ENCODE data around the gene SDK2. TPM values are rescaled to one million over a fixed set of nuclear protein-coding genes. Genes with fewer than 3 reads are reported as not detected.

The SDK2 gene
- total and polyA plus RNA-seq, 2 of the 4 experiments (the other 2 are of a cell fraction): under 0.01 to 0.03 TPM

- no peak overlapping the region for H3K4ac ChIP-seq (ENCODE audit: low read depth, low read length)
- no peaks in the 10 kb centered on the region for H3K36me3 ChIP-seq (ENCODE audit: control insufficient read depth, insufficient read depth, low read length)
- H3K4me3 ChIP-seq (ENCODE audit: insufficient read depth, low read depth, low read length): no peak overlapping the region
- H3K79me1 ChIP-seq (ENCODE audit: low read depth in 1 of 2, low read length in 2 of 2): no peaks in the 10 kb centered on the region
- no peak overlapping the region for H2AK5ac ChIP-seq (ENCODE audit: low read depth, low read length)
- H3K14ac ChIP-seq (replicated peaks; ENCODE audit: low read depth, low read length): no peak overlapping the region
- no peaks in the 10 kb centered on the region for H3K4me1 ChIP-seq (ENCODE audit: control insufficient read depth, insufficient read depth, low read length)
- no peak overlapping the region for H3K4me2 ChIP-seq (ENCODE audit: low read depth, low read length)
- H3K27ac ChIP-seq (ENCODE audit: insufficient read depth, low read length): no peak overlapping the region
- no peak overlapping the region for H2AK9ac ChIP-seq (replicated peaks; ENCODE audit: low read depth, low read length, poor library complexity)
- no peak overlapping the region for H2BK20ac ChIP-seq (ENCODE audit: low read depth, low read length)
- no peak overlapping the region for H2BK120ac ChIP-seq (ENCODE audit: low read depth, low read length)
- H3K23ac ChIP-seq (ENCODE audit: low read depth, low read length): no peak overlapping the region
- H2BK15ac ChIP-seq (ENCODE audit: low read depth, low read length): no peak overlapping the region
- in situ Hi-C loops (cut with MboI; ENCODE audit: low sequenced_read_pairs): no loop called here
- intact Hi-C loops (cut with micrococcal nuclease): no loop called here
- no peaks in the 10 kb centered on the region; the same call in 1 of the 2 replicates for H3K9me3 ChIP-seq (ENCODE audit: control insufficient read depth, insufficient read depth, low read length)
- dilution Hi-C loops (cut with HindIII; ENCODE audit: low sequenced_read_pairs, unreplicated experiment): no loop called here
- no peak for TF ChIP-seq FOS (IDR thresholded peaks at IDR 0.05; ENCODE audit: low read depth, low read length)
- no peak for TF ChIP-seq ELK1 (IDR thresholded peaks at IDR 0.05; ENCODE audit: borderline replicate concordance, low read depth, low read length)
- no peak for TF ChIP-seq MAFK (IDR thresholded peaks at IDR 0.05; ENCODE audit: low read depth, low read length)
- TF ChIP-seq RAD21 (IDR thresholded peaks at IDR 0.05; ENCODE audit: low read length): no peak
- TF ChIP-seq NFE2L2 (IDR thresholded peaks at IDR 0.05; ENCODE audit: low read depth, low read length): no peak
- TF ChIP-seq BHLHE40 (IDR thresholded peaks at IDR 0.05; ENCODE audit: low read depth, low read length): no peak
- TF ChIP-seq RCOR1 (IDR thresholded peaks at IDR 0.05; ENCODE audit: insufficient replicate concordance, low read length): no peak
- no peak for TF ChIP-seq SMC3 (IDR thresholded peaks at IDR 0.05; ENCODE audit: low read depth, low read length)
- TF ChIP-seq CHD1 (IDR thresholded peaks at IDR 0.05; ENCODE audit: low read depth, low read length): no peak
- no peak for TF ChIP-seq MAZ (IDR thresholded peaks at IDR 0.05; ENCODE audit: borderline replicate concordance, low read depth, low read length)
- no peak for TF ChIP-seq POLR2A (IDR thresholded peaks at IDR 0.05; ENCODE audit: low read depth, low read length)
- TF ChIP-seq RFX5 (IDR thresholded peaks at IDR 0.05; ENCODE audit: low read depth, low read length): no peak
- TF ChIP-seq CEBPB (IDR thresholded peaks at IDR 0.05; ENCODE audit: low read depth, low read length): no peak
- no peak for TF ChIP-seq CTCF (conservative IDR thresholded peaks at IDR 0.05; ENCODE audit: low read depth, low read length)
- TF ChIP-seq MXI1 (IDR thresholded peaks at IDR 0.05; ENCODE audit: borderline replicate concordance, low read depth, low read length): no peak
- no peak for TF ChIP-seq USF2 (IDR thresholded peaks at IDR 0.05; ENCODE audit: low read depth, low read length)
- POLR2A ChIA-PET (ENCODE audit: unreplicated experiment): no interaction called here
- DNase-seq (no peak), ATAC-seq (ENCODE audit: low read depth) (no peak)
- no peak overlapping the region for H3K18ac ChIP-seq (ENCODE audit: low read depth, low read length)
- H4K5ac ChIP-seq (ENCODE audit: low read depth, low read length): no peak overlapping the region
- H3K27me3 ChIP-seq (ENCODE audit: control insufficient read depth, insufficient read depth, low read length): no peaks in the 10 kb centered on the region
- CTCF ChIA-PET: no interaction called here
- H4K91ac ChIP-seq (ENCODE audit: insufficient read depth, low read depth, low read length): no peak overlapping the region
- no peak overlapping the region for H3K56ac ChIP-seq (ENCODE audit: extremely low read depth, insufficient read depth, low read length)
- no peak overlapping the region for H3K9ac ChIP-seq (ENCODE audit: low read depth, low read length)
- no TSS peak for BruUV-seq (replicated peaks)
- no peaks in the 10 kb centered on the region for H3K9me1 ChIP-seq (ENCODE audit: insufficient read depth, low read length)
- no peak overlapping the region for H2BK5ac ChIP-seq (ENCODE audit: low read depth, low read length, poor library complexity, severe bottlenecking)
- no peaks in the 10 kb centered on the region for H4K20me1 ChIP-seq (ENCODE audit: insufficient read depth, low read length)
- no peak overlapping the region for H2AFZ ChIP-seq (replicated peaks; ENCODE audit: low read length, poor library complexity)
- WGBS, 2 experiments (ENCODE audit: extremely low coverage in 2 of 2, insufficient read length in 1 of 2): 80% methylated on average over 1 of the region's 7 CpGs; no CpG with 5 or more reads in 1 of the 2 experiments
- no peak overlapping the region for H4K8ac ChIP-seq (ENCODE audit: low read depth in 2 of 2, low read length in 2 of 2)
Measured at GRCh38 chr17:73459980-73460379, 184.3 kb downstream of the SDK2 start.
